HepG2 (cell line): ENCODE measurements around the gene WDR81. TPM values are rescaled to one million over a fixed set of nuclear protein-coding genes. Genes with fewer than 3 reads are reported as not detected.

Experiments used
- BRD4 ChIP-seq: sonication (generic); formaldehyde crosslinking; IDR thresholded peaks from 2 replicates; pipeline ENCODE4 v1.4.0; 2020; ENCODE audit warnings: missing genetic modification reagents
- CAMTA2 ChIP-seq: sonication (generic); formaldehyde crosslinking; IDR thresholded peaks from 2 replicates; pipeline ENCODE4 v1.4.0; 2020; ENCODE audit warnings: mild to moderate bottlenecking, missing genetic modification reagents, borderline replicate concordance
- EP300 ChIP-seq, 3 experiments: sonication (generic) in 1 of 3; formaldehyde crosslinking in 1 of 3; IDR thresholded peaks; 2 replicates each; pipeline versions ENCODE4 v1.5.1 to v1.6.1; 2011 to 2020; ENCODE audit warnings: low read depth in 2 of 3, low read length in 2 of 3, borderline replicate concordance in 1 of 3, improper control_type of control experiment in 1 of 3, mild to moderate bottlenecking in 1 of 3, missing genetic modification reagents in 1 of 3, moderate library complexity in 1 of 3
- HOXA5 ChIP-seq: sonication (generic); formaldehyde crosslinking; IDR thresholded peaks from 2 replicates; pipeline ENCODE4 v1.4.0; 2020; ENCODE audit warnings: missing genetic modification reagents
- ISL2 ChIP-seq: sonication (generic); formaldehyde crosslinking; IDR thresholded peaks from 2 replicates; pipeline ENCODE4 v1.5.0; 2020; ENCODE audit warnings: missing genetic modification reagents
- MTA1 ChIP-seq: sonication (generic); formaldehyde crosslinking; IDR thresholded peaks from 2 replicates; pipeline ENCODE4 v1.4.0; 2020; ENCODE audit warnings: missing genetic modification reagents, mild to moderate bottlenecking, borderline replicate concordance
- MXD1 ChIP-seq: sonication (generic); formaldehyde crosslinking; IDR thresholded peaks from 2 replicates; pipeline ENCODE4 v1.4.0; 2020; ENCODE audit warnings: mild to moderate bottlenecking, missing genetic modification reagents
- RBM22 ChIP-seq: fragments of 200-400 bp; formaldehyde crosslinking; optimal IDR thresholded peaks from 2 replicates; pipeline ENCODE3; 2017; ENCODE audit warnings: mild to moderate bottlenecking, low read length, moderate library complexity
- REPIN1 ChIP-seq: sonication (generic); formaldehyde crosslinking; IDR thresholded peaks from 2 replicates; pipeline ENCODE4 v1.8.0; 2022; ENCODE audit warnings: missing genetic modification reagents, low read depth, mild to moderate bottlenecking, borderline replicate concordance
- REXO4 ChIP-seq: sonication (generic); formaldehyde crosslinking; IDR thresholded peaks from 2 replicates; pipeline ENCODE4 v1.8.0; 2022; ENCODE audit warnings: missing genetic modification reagents, mild to moderate bottlenecking, borderline replicate concordance
- RFX3 ChIP-seq: IDR thresholded peaks from 2 replicates; pipeline ENCODE4 v1.6.1; 2016; ENCODE audit warnings: missing biosample characterization, missing genetic modification reagents
- RFXAP ChIP-seq: sonication (generic); formaldehyde crosslinking; IDR thresholded peaks from 2 replicates; pipeline ENCODE4 v1.4.0; 2020; ENCODE audit warnings: missing genetic modification reagents, borderline replicate concordance
- TFDP2 ChIP-seq: sonication (generic); formaldehyde crosslinking; IDR thresholded peaks from 2 replicates; pipeline ENCODE4 v1.4.0; 2020; ENCODE audit warnings: missing genetic modification reagents
- ZFP36L1 ChIP-seq: sonication (generic); formaldehyde crosslinking; IDR thresholded peaks from 2 replicates; pipeline ENCODE4 v1.8.0; 2022; ENCODE audit warnings: mild to moderate bottlenecking, missing genetic modification reagents, moderate library complexity
- ZNF205 ChIP-seq: IDR thresholded peaks from 2 replicates; pipeline ENCODE4 v1.6.1; 2018; ENCODE audit warnings: missing biosample characterization, missing genetic modification reagents
- ZNF274 ChIP-seq: sonication (generic); formaldehyde crosslinking; IDR thresholded peaks from 2 replicates; pipeline ENCODE4 v1.5.1; 2020; ENCODE audit warnings: mild to moderate bottlenecking, missing genetic modification reagents
- ZNF367 ChIP-seq: sonication (generic); formaldehyde crosslinking; IDR thresholded peaks from 2 replicates; pipeline ENCODE4 v1.4.0; 2020; ENCODE audit warnings: missing genetic modification reagents, borderline replicate concordance
- ZNF562 ChIP-seq: sonication (generic); formaldehyde crosslinking; IDR thresholded peaks from 2 replicates; pipeline ENCODE4 v1.8.0; 2022; ENCODE audit warnings: missing genetic modification reagents, borderline replicate concordance
- ZNF570 ChIP-seq: sonication (generic); formaldehyde crosslinking; IDR thresholded peaks from 2 replicates; pipeline ENCODE4 v1.4.0; 2020; ENCODE audit warnings: mild to moderate bottlenecking, missing genetic modification reagents, borderline replicate concordance
- ZNF607 ChIP-seq: sonication (generic); formaldehyde crosslinking; IDR thresholded peaks from 2 replicates; pipeline ENCODE4 v1.5.1; 2020; ENCODE audit warnings: missing genetic modification reagents, mild to moderate bottlenecking, borderline replicate concordance
- ZNF674 ChIP-seq: sonication (generic); formaldehyde crosslinking; IDR thresholded peaks from 2 replicates; pipeline ENCODE4 v1.5.0; 2020; ENCODE audit warnings: low read depth, mild to moderate bottlenecking, missing genetic modification reagents
- ZNF720 ChIP-seq: sonication (generic); formaldehyde crosslinking; IDR thresholded peaks from 2 replicates; pipeline ENCODE4 v1.4.0; 2020; ENCODE audit warnings: missing genetic modification reagents
- ZNF850 ChIP-seq: sonication (generic); formaldehyde crosslinking; conservative IDR thresholded peaks from 2 replicates; pipeline ENCODE4 v1.9.0; 2021; ENCODE audit warnings: mild to moderate bottlenecking, missing genetic modification reagents
- polyA plus RNA-seq, 8 experiments: library from polyadenylated mRNA; depleted of rRNA in 3 of 8; stranded (reverse) in 7 of 8; unstranded in 1 of 8; fragments of >200 nt; fragmentation: Illumina TruSeq in 4 of 8; extraction: Trizol in 4 of 8; gene quantifications; 2 replicates each; pipeline versions ENCODE4 v1.2.1 to v1.2.3, GENCODE V29; 2011 to 2016; ENCODE audit warnings: low read depth in 4 of 8, missing spikeins in 1 of 8, mixed read lengths in 1 of 8; ENCODE audit not compliant: insufficient read depth in 1 of 8
- total RNA-seq, 5 experiments: library from RNA; depleted of rRNA; stranded (reverse); fragments of >200 nt; fragmentation: Illumina TruSeq; extraction: Trizol; gene quantifications; 2 replicates each; pipeline ENCODE4 v1.2.3, GENCODE V29; 2016; ENCODE audit warnings: low read depth in 1 of 5
- TF ChIP-seq, protein P1 (sequence below): sonication (generic); formaldehyde crosslinking; conservative IDR thresholded peaks from 2 replicates; pipeline ENCODE4 v1.8.0; 2022; ENCODE audit warnings: low read depth, missing genetic modification reagents
- TF ChIP-seq, protein P2 (sequence below): IDR thresholded peaks from 2 replicates; pipeline ENCODE4 v1.6.1; 2016; ENCODE audit warnings: missing compliant biosample characterization, missing genetic modification reagents, borderline replicate concordance

WDR81 gene
- total and polyA plus RNA-seq, 2 of the 13 experiments (the other 11 are each of a cell fraction or from before 2014, with no cell fraction given) = 9.1 to 16.7 TPM

GRCh38 chr17:1716076-1716911 lies 8.2 kb upstream of the WDR81 start (continued):
- TF ChIP-seq BRD4 (CRISPR knock-in tag) (no peak; the same call in 1 of the 2 replicates), TFDP2 (CRISPR knock-in tag) (peak; percentile 41; the same call in 1 of the 2 replicates), EP300 (IDR thresholded peaks at IDR 0.05; ENCODE audit: low read depth in 2 of 2, low read length in 2 of 2) (0 out of 4 replicates have a peak, but pooled peaks of 1 of the 2 experiments have one; percentile 45), EP300 (CRISPR knock-in tag; IDR thresholded peaks at IDR 0.05; ENCODE audit: borderline replicate concordance) (no peak; the same call in 1 of the 2 replicates), ZNF674 (CRISPR knock-in tag) (no peak), ZNF720 (no peak), RBM22 (peak; percentile 22), ZFP36L1 (no peak), ZNF607 (peak; percentile 6; the same call in 1 of the 2 replicates), ZNF274 (CRISPR knock-in tag) (no peak), ZNF850 (no peak), REXO4 (CRISPR knock-in tag) (no peak), ZNF570 (CRISPR knock-in tag) (no peak), RFX3 (CRISPR knock-in tag) (no peak), MXD1 (CRISPR knock-in tag) (peak; percentile 26; the same call in 1 of the 2 replicates), HOXA5 (peak; percentile 22; the same call in 1 of the 2 replicates), ZNF205 (CRISPR knock-in tag) (no peak), ISL2 (CRISPR knock-in tag) (peak; percentile 47; the same call in 1 of the 2 replicates), CAMTA2 (CRISPR knock-in tag) (no peak), ZNF367 (CRISPR knock-in tag) (no peak), REPIN1 (no peak), ZNF562 (no peak), MTA1 (CRISPR knock-in tag) (no peak), RFXAP (CRISPR knock-in tag) (no peak; the same call in 1 of the 2 replicates)
- TF ChIP-seq, protein P1, sequence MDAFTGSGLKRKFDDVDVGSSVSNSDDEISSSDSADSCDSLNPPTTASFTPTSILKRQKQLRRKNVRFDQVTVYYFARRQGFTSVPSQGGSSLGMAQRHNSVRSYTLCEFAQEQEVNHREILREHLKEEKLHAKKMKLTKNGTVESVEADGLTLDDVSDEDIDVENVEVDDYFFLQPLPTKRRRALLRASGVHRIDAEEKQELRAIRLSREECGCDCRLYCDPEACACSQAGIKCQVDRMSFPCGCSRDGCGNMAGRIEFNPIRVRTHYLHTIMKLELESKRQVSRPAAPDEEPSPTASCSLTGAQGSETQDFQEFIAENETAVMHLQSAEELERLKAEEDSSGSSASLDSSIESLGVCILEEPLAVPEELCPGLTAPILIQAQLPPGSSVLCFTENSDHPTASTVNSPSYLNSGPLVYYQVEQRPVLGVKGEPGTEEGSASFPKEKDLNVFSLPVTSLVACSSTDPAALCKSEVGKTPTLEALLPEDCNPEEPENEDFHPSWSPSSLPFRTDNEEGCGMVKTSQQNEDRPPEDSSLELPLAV (CRISPR knock-in tag) = no peak
- TF ChIP-seq, protein P2, sequence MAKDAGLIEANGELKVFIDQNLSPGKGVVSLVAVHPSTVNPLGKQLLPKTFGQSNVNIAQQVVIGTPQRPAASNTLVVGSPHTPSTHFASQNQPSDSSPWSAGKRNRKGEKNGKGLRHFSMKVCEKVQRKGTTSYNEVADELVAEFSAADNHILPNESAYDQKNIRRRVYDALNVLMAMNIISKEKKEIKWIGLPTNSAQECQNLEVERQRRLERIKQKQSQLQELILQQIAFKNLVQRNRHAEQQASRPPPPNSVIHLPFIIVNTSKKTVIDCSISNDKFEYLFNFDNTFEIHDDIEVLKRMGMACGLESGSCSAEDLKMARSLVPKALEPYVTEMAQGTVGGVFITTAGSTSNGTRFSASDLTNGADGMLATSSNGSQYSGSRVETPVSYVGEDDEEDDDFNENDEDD (CRISPR knock-in tag) = peak; percentile 47; the same call in 1 of the 2 replicates
